Measurements from ENCODE around the gene SLC7A14.
A peak's percentile ranks its signal among the peaks of the same experiment; 100 is the strongest.

SLC7A14 gene

GRCh38 chr3:170585937-170586310 lies at the start of gene SLC7A14:
Gene SLC7A14, minus strand, starts transcription at chr3:170586075. Its CDS starts 59,139 bp downstream, at chr3:170526936.
- DNase-seq, result peak; percentile 74

DNA sequence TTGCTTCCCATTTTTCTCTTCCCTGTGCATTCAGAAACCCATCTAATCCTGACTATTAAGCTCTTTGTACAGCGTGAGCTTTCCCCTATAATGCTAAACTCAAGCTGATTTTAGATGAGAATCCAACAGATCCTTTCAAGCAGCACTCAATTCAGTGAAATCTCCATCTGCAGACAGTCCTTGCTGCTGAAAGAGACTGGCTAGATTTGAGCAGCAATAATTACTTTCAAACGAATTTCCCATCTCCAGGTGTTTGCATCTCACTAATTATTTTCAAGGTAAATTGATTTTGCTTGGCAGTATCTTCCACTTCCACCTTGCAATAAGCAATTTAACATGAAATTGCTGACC lies 49.5 kb upstream of the SLC7A14 start:
- DNase-seq, result peak; percentile 16

- no peak for DNase-seq
Observed at GRCh38 chr3:170634663-170635384, 48.9 kb upstream of the SLC7A14 start.

- DNase-seq, result no peak
Observed at GRCh38 chr3:170633573-170633972, 47.7 kb upstream of the SLC7A14 start.

GRCh38 chr3:170632780-170633179 lies 46.9 kb upstream of the SLC7A14 start:
- no peak for DNase-seq

GRCh38 chr3:170631755-170632488 lies 46.0 kb upstream of the SLC7A14 start:
- no peak for DNase-seq

DNA sequence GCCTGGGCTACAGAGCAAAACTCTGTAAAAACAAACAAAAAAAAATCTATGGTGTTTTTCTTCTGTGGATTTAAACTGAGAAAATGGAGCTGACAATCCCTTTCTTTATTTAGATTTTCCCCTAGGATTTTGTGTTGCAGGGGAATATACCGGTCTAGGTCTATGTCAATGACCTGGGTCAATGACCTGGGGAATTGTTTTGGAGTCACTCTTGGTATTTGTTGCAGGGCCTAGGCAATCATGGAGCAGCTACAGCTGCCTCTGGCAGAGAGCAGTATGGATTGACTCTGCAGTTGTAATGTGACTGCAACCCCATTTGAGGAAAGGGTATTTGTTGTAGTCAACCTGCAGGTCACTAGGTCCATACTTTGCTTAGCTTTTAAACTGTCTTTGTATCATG lies 37.6 kb upstream of the SLC7A14 start:
- no peak for DNase-seq

DNA sequence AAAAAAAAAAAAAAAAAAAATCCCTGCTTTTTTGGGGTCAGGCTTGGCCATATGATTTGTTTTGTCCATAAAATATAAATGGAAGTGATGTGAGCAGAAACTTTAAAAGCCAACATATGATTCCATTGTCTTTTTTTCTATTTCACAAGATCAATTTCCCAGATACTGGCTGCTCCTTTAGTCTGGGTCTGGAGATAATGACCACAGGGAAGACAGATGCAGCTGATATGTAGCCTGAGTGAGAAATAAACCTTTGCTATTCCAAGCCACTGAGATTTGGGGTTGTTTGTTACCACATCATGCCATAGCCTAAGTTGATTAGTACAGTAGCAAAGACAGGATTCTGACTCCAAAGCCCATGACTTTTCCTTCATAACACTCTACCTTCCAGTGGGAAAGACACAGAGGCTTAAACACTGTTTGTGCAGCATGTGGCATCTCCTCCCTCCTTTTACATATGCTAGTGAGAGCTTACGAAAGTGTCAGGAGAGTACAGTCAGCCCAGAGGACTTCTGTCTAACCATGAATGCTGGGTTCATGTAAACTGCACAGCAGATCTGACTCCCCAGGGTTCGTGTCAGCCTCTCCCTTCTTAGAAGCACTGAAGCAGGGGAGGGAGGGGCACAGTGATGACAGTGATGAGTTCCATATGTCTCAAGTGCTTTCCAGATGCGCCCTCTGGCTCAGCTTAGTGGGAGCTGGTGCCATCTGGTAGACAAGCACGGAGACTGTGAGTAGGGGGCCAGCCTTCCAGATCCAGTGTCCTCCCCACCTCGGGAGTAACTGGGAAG lies 36.7 kb upstream of the SLC7A14 start:
- peak; percentile 97 for DNase-seq

- no peak for DNase-seq
Observed at GRCh38 chr3:170621256-170621655, 35.4 kb upstream of the SLC7A14 start.

DNA sequence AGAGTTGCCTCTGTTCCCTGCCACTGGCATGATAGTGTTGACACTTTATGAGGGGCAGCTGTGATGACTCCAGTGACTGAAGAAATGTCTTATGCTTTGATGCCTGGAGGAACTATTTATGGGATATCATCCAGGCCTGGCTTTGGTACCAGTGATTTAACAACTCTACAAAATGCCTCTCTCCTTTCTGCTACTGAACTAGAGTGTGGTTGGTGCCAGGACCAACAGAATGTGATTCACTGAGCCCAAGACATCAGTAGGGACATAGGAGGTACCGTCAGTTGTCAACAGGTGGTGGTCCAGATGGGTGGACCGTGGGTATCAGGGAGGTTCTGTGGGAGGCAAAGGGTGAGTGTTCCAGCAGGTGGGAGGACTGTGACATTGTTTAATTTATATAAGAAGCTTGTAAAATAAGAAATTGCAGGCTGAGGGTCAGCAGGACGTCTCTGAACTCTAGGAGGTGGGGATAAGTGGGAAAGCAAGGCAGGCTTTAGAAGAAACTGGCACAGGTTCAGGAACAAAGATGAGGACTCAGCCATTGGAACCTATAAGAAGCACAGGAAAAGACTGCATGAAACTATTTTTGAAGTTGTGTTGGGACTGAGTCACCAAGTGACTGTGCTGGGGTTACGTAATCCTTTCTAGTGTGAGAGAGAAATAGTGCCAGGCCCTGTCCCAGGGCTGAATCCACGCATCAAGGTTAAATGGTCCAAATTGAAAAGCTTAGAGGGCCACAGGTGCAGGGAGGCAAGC lies 28.5 kb upstream of the SLC7A14 start:
- DNase-seq, result no peak

- no peak for DNase-seq
Observed at GRCh38 chr3:170611751-170612150, 25.9 kb upstream of the SLC7A14 start.

GRCh38 chr3:170610321-170610884 lies 24.5 kb upstream of the SLC7A14 start:
- no peak for DNase-seq

GRCh38 chr3:170608475-170608874 lies 22.6 kb upstream of the SLC7A14 start:
- no peak for DNase-seq

DNA sequence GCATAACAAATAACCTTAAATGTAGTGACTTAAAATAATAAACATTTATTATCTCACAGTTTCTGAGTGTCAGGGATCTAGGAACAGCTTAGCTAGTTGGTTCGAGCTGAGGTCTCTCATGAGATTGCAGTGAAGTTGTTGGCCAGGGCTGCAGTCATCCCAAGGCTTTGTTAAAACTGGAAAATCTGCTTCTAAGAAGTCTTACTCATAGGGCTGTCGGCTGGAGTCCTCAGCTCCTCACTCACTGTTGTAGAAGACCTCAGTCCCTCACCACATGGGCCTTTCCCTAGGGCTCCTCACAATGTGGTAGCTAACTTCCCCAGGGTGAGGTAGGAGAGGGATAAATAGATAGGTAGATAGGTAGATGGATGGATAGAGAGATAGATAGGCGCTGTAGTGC lies 20.8 kb upstream of the SLC7A14 start:
- DNase-seq, result no peak

DNA sequence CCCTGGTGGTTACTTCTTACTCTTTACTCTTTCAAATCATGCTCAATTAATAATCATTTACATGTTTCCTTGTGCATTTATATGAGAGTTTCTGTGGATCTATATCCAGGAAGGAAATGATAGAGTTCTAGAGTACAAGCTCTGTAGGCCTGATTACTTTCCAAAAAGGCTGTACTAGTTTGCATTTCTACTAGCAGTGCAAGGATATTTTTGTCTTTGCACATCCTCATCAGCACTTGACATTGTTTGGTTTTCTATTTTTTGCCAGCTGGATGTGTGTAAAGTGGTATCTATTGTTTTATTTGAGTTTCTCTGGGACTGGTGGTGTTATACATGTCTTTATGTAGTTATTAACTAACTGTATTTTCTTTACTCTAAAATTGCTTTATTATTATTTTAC lies 19.6 kb upstream of the SLC7A14 start:
- no peak for DNase-seq

DNA sequence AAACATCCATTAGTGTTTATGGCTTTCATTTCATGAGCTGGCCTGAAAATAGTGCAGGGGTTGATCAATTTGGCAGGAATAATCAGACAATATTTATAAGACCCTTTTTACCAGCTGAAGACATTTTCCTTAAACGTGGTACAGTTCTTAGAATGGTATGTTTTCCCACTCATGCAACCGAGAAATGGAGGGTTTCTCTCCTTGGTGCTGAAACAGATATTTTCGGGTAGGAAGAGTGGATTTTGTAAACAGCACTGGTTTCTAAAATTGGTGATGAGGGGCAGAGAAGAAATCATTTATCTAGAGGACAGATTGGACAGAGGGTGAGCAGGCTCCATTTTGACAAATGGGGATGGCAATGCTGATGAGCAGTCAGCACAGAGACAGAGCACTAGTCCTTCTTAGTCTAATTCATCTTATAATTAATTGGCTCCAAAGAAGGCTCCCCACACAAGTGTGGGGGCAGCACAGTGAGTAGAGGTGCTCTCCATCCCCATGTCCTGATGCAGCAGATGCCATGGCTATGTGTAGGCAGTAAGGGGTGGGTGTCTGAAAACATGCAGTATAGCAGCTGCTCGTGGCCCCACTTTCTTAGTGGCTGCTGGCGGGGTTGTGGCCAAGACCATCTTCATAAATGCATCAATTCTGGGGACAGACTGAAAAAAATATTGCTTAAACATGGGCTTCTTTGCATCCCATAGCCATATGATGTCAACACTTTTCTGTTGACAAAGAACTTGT lies 18.1 kb upstream of the SLC7A14 start:
- no peak for DNase-seq

GRCh38 chr3:170602556-170602955 lies 16.7 kb upstream of the SLC7A14 start:
- no peak for DNase-seq

GRCh38 chr3:170600005-170600624 lies 14.2 kb upstream of the SLC7A14 start:
- DNase-seq, result no peak

GRCh38 chr3:170599091-170599490 lies 13.2 kb upstream of the SLC7A14 start:
- no peak for DNase-seq

GRCh38 chr3:170598091-170598502 lies 12.2 kb upstream of the SLC7A14 start:
- DNase-seq, result peak; percentile 33

DNA sequence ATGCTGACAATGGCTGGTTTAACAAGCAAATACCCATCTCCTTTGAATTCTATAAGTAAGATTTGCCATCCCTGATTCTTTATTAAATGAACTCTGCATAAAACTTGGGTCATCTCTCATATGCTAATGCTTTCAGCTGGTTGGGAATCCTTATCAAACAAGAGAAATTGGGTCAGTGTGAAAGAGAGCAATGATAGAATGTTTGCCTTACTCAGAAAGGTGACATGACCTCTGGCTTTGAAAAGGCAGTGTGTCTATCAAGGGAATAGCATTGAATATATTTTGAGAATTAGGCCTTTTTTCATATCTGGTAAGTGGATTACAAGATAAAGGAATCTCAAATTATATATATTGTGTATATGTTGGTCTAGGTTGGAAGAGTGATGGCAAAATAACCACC lies 8.7 kb upstream of the SLC7A14 start:
- DNase-seq, result no peak

GRCh38 chr3:170593634-170594033 lies 7.8 kb upstream of the SLC7A14 start:
- DNase-seq, result no peak
